Mucosa of descending colon (tissue), 3 donors: ENCODE results near the gene PLCG2. TPM values are rescaled to one million over a fixed set of nuclear protein-coding genes. Genes with fewer than 3 reads are reported as not detected.

Source experiments
- ATAC-seq: fragments of 200-7000 bp; cut with Tn5 transposase; one replicate; pipeline ENCODE4 v1.9.1; 2020; ENCODE audit warnings: mild to moderate bottlenecking, moderate library complexity
- DNase-seq, 3 donors: peaks; one replicate each; pipeline ENCODE4 v3.0.0-alpha.2; 2020
- H3K36me3 ChIP-seq: fragments of 200-600 bp; one replicate; pipeline ENCODE4 v1.8.0; 2021; ENCODE audit warnings: low read depth, mild to moderate bottlenecking
- H3K4me1 ChIP-seq: fragments of 200-600 bp; one replicate; pipeline ENCODE4 v1.8.0; 2021; ENCODE audit warnings: low read depth, mild to moderate bottlenecking
- H3K4me3 ChIP-seq: fragments of 200-600 bp; one replicate; pipeline ENCODE4 v1.8.0; 2021; ENCODE audit warnings: mild to moderate bottlenecking
- H3K9me3 ChIP-seq: fragments of 200-600 bp; one replicate; pipeline ENCODE4 v1.8.0; 2021; ENCODE audit warnings: mild to moderate bottlenecking
- intact Hi-C, 2 donors: fragments of 100-400 bp; cut with DNase I in 1 of 2; cut with micrococcal nuclease in 1 of 2; formaldehyde crosslinking; loops; one replicate each; pipeline versions ENCODE4 v1.11.0 to v1.11.1; 2022; cut with DNase I, micrococcal nuclease
- total RNA-seq, 3 donors: library from RNA; stranded (reverse); fragmentation: NEBNext Ultra II Directional in 2 of 3; extraction: Animal tissue kit (Norgen Biotek cat#: 25700) in 2 of 3; gene quantifications; one replicate each; pipeline versions ENCODE4 v1.2.1 to v1.2.4, GENCODE V29; 2021 to 2023
- TF ChIP-seq, protein P1 (sequence below): fragments of 200-600 bp; IDR thresholded peaks from one replicate; pipeline ENCODE4 v1.8.0; 2022; ENCODE audit warnings: antibody characterized with exemption, mild to moderate bottlenecking
- donor health status: DM: no; HTN: no; CAD: no; lungs with moderate emphysema.
- donor health status: DM: no; HTN: no; CAD: no.
- donor health status: DM: no; HTN: yes; CAD: no.

PLCG2 gene
- total RNA-seq, 3 donors from 2014 or later, result 14.7 to 19.5 (median 15.0) TPM

GRCh38 chr16:81995651-81996050, 216.6 kb downstream of the PLCG2 start:
- ATAC-seq (peak; percentile 39), DNase-seq (no peak)
- H3K36me3 ChIP-seq, result no peaks in the 10 kb centered on the region
- H3K9me3 ChIP-seq, result no peaks in the 10 kb centered on the region
- intact Hi-C loops, result no loop called here
- TF ChIP-seq, protein P1, sequence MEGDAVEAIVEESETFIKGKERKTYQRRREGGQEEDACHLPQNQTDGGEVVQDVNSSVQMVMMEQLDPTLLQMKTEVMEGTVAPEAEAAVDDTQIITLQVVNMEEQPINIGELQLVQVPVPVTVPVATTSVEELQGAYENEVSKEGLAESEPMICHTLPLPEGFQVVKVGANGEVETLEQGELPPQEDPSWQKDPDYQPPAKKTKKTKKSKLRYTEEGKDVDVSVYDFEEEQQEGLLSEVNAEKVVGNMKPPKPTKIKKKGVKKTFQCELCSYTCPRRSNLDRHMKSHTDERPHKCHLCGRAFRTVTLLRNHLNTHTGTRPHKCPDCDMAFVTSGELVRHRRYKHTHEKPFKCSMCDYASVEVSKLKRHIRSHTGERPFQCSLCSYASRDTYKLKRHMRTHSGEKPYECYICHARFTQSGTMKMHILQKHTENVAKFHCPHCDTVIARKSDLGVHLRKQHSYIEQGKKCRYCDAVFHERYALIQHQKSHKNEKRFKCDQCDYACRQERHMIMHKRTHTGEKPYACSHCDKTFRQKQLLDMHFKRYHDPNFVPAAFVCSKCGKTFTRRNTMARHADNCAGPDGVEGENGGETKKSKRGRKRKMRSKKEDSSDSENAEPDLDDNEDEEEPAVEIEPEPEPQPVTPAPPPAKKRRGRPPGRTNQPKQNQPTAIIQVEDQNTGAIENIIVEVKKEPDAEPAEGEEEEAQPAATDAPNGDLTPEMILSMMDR, result no peak
- no peak overlapping the region for H3K4me3 ChIP-seq
- no peaks in the 10 kb centered on the region for H3K4me1 ChIP-seq

DNA sequence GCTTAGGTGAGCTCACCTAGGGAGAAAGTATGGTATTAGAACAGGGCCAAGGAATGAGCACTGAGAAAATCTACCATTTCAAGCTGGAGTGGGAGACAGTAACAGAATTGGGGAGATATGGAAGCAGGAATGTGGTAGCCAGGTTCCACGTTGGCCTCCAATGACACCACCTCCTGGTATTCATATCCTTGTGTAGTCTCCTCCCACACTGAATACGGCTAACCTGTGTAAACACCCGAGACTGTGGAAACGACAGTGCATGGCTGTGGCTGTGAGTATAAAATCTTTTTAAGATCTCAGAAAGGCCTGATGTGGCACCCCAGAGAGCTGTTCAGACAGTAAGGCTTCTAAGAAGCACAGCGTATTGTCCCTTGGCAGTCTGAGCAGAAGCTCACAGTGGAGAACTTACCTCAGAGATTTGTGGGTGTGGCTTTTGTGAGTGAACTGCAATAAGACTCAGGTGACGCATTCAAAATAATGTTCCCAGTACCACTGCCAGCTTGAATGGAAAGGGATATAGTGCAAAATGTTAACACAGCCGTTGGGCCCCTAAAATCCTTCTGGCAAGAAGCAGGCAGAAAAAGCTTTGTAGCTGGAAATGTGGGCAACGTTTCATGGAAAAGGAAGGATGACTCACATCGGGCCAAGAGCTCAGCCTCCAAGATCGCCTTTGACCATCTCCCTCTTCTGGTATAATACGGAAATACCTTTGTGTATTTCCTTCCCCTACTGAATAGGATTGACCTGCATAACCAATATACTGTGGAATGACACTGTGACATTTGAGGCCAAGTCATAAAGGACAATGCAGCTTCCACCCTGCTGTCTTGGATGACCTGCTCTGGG, 217.8 kb downstream of the PLCG2 start:
- intact Hi-C loops, result no loop called here
- no peaks in the 10 kb centered on the region for H3K36me3 ChIP-seq
- ATAC-seq (peak; percentile 42), DNase-seq (no peak)
- no peak overlapping the region for H3K4me3 ChIP-seq
- H3K4me1 ChIP-seq, result no peaks in the 10 kb centered on the region
- TF ChIP-seq, protein P1, result no peak
- H3K9me3 ChIP-seq, result no peaks in the 10 kb centered on the region

DNA sequence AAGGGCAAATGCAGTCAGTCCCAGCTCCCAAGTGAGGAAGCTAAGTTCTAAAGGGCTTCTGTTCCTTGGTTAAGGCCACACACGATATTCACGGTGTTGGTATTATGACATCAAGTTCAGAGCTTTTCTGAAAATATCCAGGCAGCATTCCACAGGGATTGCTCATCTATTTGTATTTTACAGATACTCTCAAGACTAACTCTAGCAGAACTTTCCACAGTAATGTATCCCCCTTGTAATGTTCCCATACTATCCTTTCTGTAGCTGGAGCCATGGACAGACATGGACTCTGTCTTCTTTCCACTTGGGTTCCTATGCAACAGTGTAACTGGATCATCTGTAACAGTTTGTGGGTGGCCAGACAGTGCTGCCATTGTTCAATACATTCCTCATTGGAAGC, 218.6 kb downstream of the PLCG2 start:
- DNase-seq, result no peak
- TF ChIP-seq, protein P1, result no peak
- intact Hi-C loops, result no loop called here
- Histone ChIP-seq H3K36me3 (no peaks in the 10 kb centered on the region), H3K9me3 (no peaks in the 10 kb centered on the region), H3K4me1 (no peaks in the 10 kb centered on the region), H3K4me3 (no peak overlapping the region)
- ATAC-seq, result peak; percentile 23

GRCh38 chr16:82002831-82003230, 223.7 kb downstream of the PLCG2 start:
- ATAC-seq, result no peak
- TF ChIP-seq, protein P1, result no peak
- H3K9me3 ChIP-seq, result no peaks in the 10 kb centered on the region
- intact Hi-C loops, result no loop called here
- H3K36me3 ChIP-seq, result no peaks in the 10 kb centered on the region
- H3K4me1 ChIP-seq, result no peaks in the 10 kb centered on the region
- DNase-seq, result no peak
- no peak overlapping the region for H3K4me3 ChIP-seq

- DNase-seq (no peak), ATAC-seq (no peak)
- Histone ChIP-seq H3K9me3 (peaks cover 8% of the 10 kb centered on the region), H3K4me1 (no peaks in the 10 kb centered on the region), H3K36me3 (no peaks in the 10 kb centered on the region), H3K4me3 (no peak overlapping the region)
- intact Hi-C loops, result no loop called here
- TF ChIP-seq, protein P1, result no peak
Measured at GRCh38 chr16:82004601-82005000, 225.5 kb downstream of the PLCG2 start.
